ENCODE data around the gene JUN. TPM values are rescaled to one million over a fixed set of nuclear protein-coding genes. Genes with fewer than 3 reads are reported as not detected.

JUN gene
- 68.5 and 71.6 TPM in 2 replicates for total RNA-seq

- Mint-ChIP-seq H3K4me3 (peak within 1 kb of the TSS; percentile 96), H3K9me3 (peaks cover 13% of the 10 kb centered on the region), H3K27me3 (ENCODE audit: insufficient read depth) (peaks cover 4% of the 10 kb centered on the region), H3K27ac (peak within 1 kb of the TSS; percentile 96), H3K4me1 (ENCODE audit: low read depth) (peaks cover 34% of the 10 kb centered on the region), H3K36me3 (ENCODE audit: low read depth) (peaks cover 47% of the 10 kb centered on the region)
- peak; percentile 98 for DNase-seq (ENCODE audit: low spot score)
- intact Hi-C loops (cut with micrococcal nuclease): loop anchor here (1.0 to 5.0 kb wide), 17 partner anchors 29 to 915 kb away; partner anchors contain the start of genes MYSM1 and OMA1
Observed at GRCh38 chr1:58783993-58784757, at the start of gene JUN. JUN (minus strand) TSS chr1:58784047; CDS start chr1:58783070, 977 bp downstream.

GRCh38 chr1:58833166-58833565 lies 49.3 kb upstream of the JUN start:
- Mint-ChIP-seq H3K27me3 (ENCODE audit: insufficient read depth) (peaks cover 3% of the 10 kb centered on the region), H3K4me1 (ENCODE audit: low read depth) (peaks cover 4% of the 10 kb centered on the region), H3K36me3 (ENCODE audit: low read depth) (peaks cover 9% of the 10 kb centered on the region), H3K9me3 (peaks cover 17% of the 10 kb centered on the region), H3K4me3 (no peak overlapping the region), H3K27ac (no peak overlapping the region)
- intact Hi-C loops (cut with micrococcal nuclease): no loop called here
- DNase-seq (ENCODE audit: low spot score): no peak

- no peaks in the 10 kb centered on the region for H3K4me1 Mint-ChIP-seq (ENCODE audit: low read depth)
- DNase-seq (ENCODE audit: low spot score): no peak
- intact Hi-C loops (cut with micrococcal nuclease): no loop called here
- H3K9me3 Mint-ChIP-seq: peaks cover 38% of the 10 kb centered on the region
- peaks cover 16% of the 10 kb centered on the region for H3K36me3 Mint-ChIP-seq (ENCODE audit: low read depth)
- H3K4me3 Mint-ChIP-seq: no peak overlapping the region
- no peak overlapping the region for H3K27ac Mint-ChIP-seq
- H3K27me3 Mint-ChIP-seq (ENCODE audit: insufficient read depth): peaks cover 3% of the 10 kb centered on the region
Observed at GRCh38 chr1:58830291-58830690, 46.4 kb upstream of the JUN start.

DNA sequence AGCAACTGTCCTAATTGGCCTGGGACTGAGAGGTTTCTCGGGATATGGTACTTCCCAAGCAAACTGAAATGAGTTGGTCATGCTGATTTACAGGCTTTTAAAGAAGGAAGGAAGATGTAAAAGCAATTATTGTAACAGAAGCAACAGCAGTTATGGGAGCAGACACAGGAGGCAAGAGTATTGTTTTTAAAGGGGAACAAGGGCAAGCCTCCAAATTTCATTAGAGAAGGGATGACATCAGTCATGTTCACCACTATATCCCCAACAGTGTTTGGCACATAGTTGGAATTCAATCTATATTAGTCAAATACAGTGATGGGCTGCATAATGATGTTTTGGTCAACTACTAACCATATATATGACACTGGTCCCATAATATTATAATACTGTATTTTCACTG lies 46.0 kb upstream of the JUN start:
- H3K27me3 Mint-ChIP-seq (ENCODE audit: insufficient read depth): peaks cover 5% of the 10 kb centered on the region
- DNase-seq (ENCODE audit: low spot score): no peak
- intact Hi-C loops (cut with micrococcal nuclease): no loop called here
- H3K9me3 Mint-ChIP-seq: peaks cover 38% of the 10 kb centered on the region
- H3K27ac Mint-ChIP-seq: peak overlapping the region; percentile 54
- H3K4me3 Mint-ChIP-seq: no peak overlapping the region
- H3K4me1 Mint-ChIP-seq (ENCODE audit: low read depth): no peaks in the 10 kb centered on the region
- H3K36me3 Mint-ChIP-seq (ENCODE audit: low read depth): peaks cover 16% of the 10 kb centered on the region

DNA sequence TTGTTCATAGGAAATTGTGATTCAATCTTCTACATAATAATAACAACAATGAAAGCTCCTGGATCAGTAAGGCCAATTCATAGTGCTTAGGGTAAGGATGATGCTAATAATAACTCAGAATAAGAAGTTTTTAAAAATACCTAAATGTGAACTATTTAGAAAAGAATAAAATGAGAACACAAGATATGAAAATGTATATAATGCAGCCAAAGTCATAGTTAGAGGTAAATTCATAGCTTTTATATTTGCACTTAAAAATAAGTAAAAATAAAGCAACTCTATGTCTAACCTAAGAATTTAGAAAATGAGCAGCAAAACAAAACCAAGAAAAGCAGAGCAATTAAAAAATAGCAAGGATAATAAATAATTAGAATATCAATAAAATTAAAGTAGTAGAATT lies 43.5 kb upstream of the JUN start:
- Mint-ChIP-seq H3K27ac (no peak overlapping the region), H3K9me3 (peaks cover 38% of the 10 kb centered on the region), H3K36me3 (ENCODE audit: low read depth) (peaks cover 21% of the 10 kb centered on the region), H3K4me1 (ENCODE audit: low read depth) (peaks cover 6% of the 10 kb centered on the region), H3K27me3 (ENCODE audit: insufficient read depth) (peaks cover 5% of the 10 kb centered on the region), H3K4me3 (no peak overlapping the region)
- intact Hi-C loops (cut with micrococcal nuclease): no loop called here
- DNase-seq (ENCODE audit: low spot score): no peak

GRCh38 chr1:58824753-58825389 lies 41.0 kb upstream of the JUN start:
- peaks cover 7% of the 10 kb centered on the region for H3K4me1 Mint-ChIP-seq (ENCODE audit: low read depth)
- H3K9me3 Mint-ChIP-seq: peaks cover 35% of the 10 kb centered on the region
- no peak for DNase-seq (ENCODE audit: low spot score)
- H3K27me3 Mint-ChIP-seq (ENCODE audit: insufficient read depth): peaks cover 7% of the 10 kb centered on the region
- H3K27ac Mint-ChIP-seq: no peak overlapping the region
- intact Hi-C loops (cut with micrococcal nuclease): no loop called here
- no peak overlapping the region for H3K4me3 Mint-ChIP-seq
- peaks cover 20% of the 10 kb centered on the region for H3K36me3 Mint-ChIP-seq (ENCODE audit: low read depth)

GRCh38 chr1:58823481-58824010 lies 39.7 kb upstream of the JUN start:
- intact Hi-C loops (cut with micrococcal nuclease): no loop called here
- H3K4me3 Mint-ChIP-seq: no peak overlapping the region
- peaks cover 11% of the 10 kb centered on the region for H3K4me1 Mint-ChIP-seq (ENCODE audit: low read depth)
- peaks cover 7% of the 10 kb centered on the region for H3K27me3 Mint-ChIP-seq (ENCODE audit: insufficient read depth)
- no peak for DNase-seq (ENCODE audit: low spot score)
- peaks cover 25% of the 10 kb centered on the region for H3K9me3 Mint-ChIP-seq
- H3K27ac Mint-ChIP-seq: no peak overlapping the region
- H3K36me3 Mint-ChIP-seq (ENCODE audit: low read depth): peaks cover 13% of the 10 kb centered on the region

DNA sequence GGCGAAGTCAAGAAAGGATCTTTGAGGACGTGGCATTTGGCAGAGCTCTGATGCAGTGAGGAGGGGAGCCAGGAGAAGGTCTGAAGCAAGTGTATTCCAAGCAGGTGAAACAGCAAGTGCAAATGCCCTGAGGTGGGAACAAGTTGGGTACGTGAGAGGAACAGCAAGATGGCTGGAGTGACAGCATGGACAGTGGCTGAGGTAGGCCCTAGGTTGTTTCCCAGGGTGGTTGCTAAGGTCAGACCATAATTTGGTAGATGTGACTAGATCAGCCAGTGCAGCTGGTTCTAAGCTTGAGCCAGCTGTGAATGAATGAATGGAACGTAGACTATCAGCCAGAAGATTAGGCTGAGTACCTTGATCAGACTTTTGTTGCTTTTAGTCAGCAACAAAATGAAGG lies 37.5 kb upstream of the JUN start:
- no peak overlapping the region for H3K27ac Mint-ChIP-seq
- peaks cover 7% of the 10 kb centered on the region for H3K27me3 Mint-ChIP-seq (ENCODE audit: insufficient read depth)
- no peak overlapping the region for H3K4me3 Mint-ChIP-seq
- H3K9me3 Mint-ChIP-seq: peaks cover 4% of the 10 kb centered on the region
- peaks cover 5% of the 10 kb centered on the region for H3K36me3 Mint-ChIP-seq (ENCODE audit: low read depth)
- intact Hi-C loops (cut with micrococcal nuclease): no loop called here
- DNase-seq (ENCODE audit: low spot score): no peak
- H3K4me1 Mint-ChIP-seq (ENCODE audit: low read depth): peaks cover 20% of the 10 kb centered on the region

DNA sequence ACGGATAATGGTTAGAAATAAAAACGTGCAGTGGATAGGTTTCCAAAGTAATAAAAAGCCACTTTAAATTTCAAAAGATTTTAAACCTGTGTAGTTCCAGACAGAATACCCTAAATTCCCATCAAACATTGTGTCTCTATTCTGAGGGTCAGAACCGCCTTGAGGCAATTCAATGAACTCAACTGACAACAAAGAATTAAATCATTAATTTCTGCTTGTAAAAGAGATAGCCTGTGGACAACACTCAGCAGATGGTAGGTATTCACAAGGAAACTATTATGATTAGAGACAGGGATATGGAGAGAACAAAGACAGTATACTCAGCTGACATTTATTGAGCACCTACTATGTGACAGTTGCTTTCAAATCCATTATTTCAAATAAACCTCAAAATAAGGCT lies 35.1 kb upstream of the JUN start:
- H3K4me3 Mint-ChIP-seq: no peak overlapping the region
- no peak overlapping the region for H3K27ac Mint-ChIP-seq
- H3K9me3 Mint-ChIP-seq: no peaks in the 10 kb centered on the region
- H3K36me3 Mint-ChIP-seq (ENCODE audit: low read depth): peaks cover 4% of the 10 kb centered on the region
- H3K4me1 Mint-ChIP-seq (ENCODE audit: low read depth): peaks cover 36% of the 10 kb centered on the region
- intact Hi-C loops (cut with micrococcal nuclease): loop anchor here (1.0 to 5.0 kb wide), 2 partner anchors 322 to 753 kb away; no protein-coding TSS in a partner anchor
- H3K27me3 Mint-ChIP-seq (ENCODE audit: insufficient read depth): peaks cover 5% of the 10 kb centered on the region
- DNase-seq (ENCODE audit: low spot score): no peak

GRCh38 chr1:58818075-58818474 lies 34.2 kb upstream of the JUN start:
- Mint-ChIP-seq H3K4me3 (no peak overlapping the region), H3K27ac (no peak overlapping the region), H3K27me3 (ENCODE audit: insufficient read depth) (peaks cover 5% of the 10 kb centered on the region), H3K9me3 (no peaks in the 10 kb centered on the region), H3K36me3 (ENCODE audit: low read depth) (peaks cover 3% of the 10 kb centered on the region), H3K4me1 (ENCODE audit: low read depth) (peaks cover 45% of the 10 kb centered on the region)
- intact Hi-C loops (cut with micrococcal nuclease): loop anchor here (1.0 to 5.0 kb wide), 2 partner anchors 323 to 754 kb away; no protein-coding TSS in a partner anchor
- DNase-seq (ENCODE audit: low spot score): no peak

- peak overlapping the region; percentile 86 for H3K27ac Mint-ChIP-seq
- H3K36me3 Mint-ChIP-seq (ENCODE audit: low read depth): peaks cover 1% of the 10 kb centered on the region
- H3K4me3 Mint-ChIP-seq: peak overlapping the region; percentile 83
- H3K9me3 Mint-ChIP-seq: no peaks in the 10 kb centered on the region
- no peak for DNase-seq (ENCODE audit: low spot score)
- H3K4me1 Mint-ChIP-seq (ENCODE audit: low read depth): peaks cover 51% of the 10 kb centered on the region
- intact Hi-C loops (cut with micrococcal nuclease): loop anchor here (1.0 to 5.0 kb wide), 13 partner anchors 32 to 756 kb away; partner anchors contain the start of genes JUN and MYSM1
- peaks cover 2% of the 10 kb centered on the region for H3K27me3 Mint-ChIP-seq (ENCODE audit: insufficient read depth)
Observed at GRCh38 chr1:58816747-58817221, 32.9 kb upstream of the JUN start.

DNA sequence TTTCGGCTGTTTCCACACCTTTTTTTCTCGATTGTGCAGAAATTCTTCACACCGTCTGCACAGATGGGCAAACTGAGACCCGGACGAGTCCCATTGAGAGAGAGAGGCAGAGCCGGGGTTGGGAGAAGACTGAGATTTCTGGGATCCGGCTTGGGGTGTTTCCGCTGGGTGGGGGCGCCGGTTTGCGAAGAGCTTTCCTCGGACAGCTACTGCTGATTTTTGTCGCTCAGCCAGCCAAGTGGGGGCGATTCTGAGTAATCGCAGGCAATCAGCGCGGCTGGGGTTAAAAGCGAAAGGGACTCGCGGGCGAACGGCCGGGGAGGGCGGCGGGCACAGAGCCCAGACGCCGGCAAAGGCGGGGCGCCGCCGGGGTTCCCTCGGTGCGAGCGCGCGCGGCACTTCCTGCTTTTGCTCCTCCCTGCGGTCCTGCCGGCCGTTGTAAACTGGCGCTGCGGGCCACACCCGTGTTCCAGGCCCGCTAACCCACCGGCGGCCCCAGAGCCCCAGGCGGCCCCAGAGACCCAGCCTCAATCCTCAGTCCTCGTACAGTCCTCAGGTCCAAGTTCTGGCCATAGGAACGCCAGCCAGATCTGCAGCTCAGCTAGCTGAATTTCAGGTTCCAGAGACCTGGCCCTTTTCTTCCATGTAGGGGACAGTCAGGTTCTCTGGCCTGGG lies 32.4 kb upstream of the JUN start:
- peaks cover 2% of the 10 kb centered on the region for H3K27me3 Mint-ChIP-seq (ENCODE audit: insufficient read depth)
- H3K27ac Mint-ChIP-seq: peak overlapping the region; percentile 86
- peak; percentile 83 for DNase-seq (ENCODE audit: low spot score)
- H3K9me3 Mint-ChIP-seq: no peaks in the 10 kb centered on the region
- intact Hi-C loops (cut with micrococcal nuclease): loop anchor here (1.0 to 5.0 kb wide), 12 partner anchors 32 to 756 kb away; partner anchors contain the start of gene JUN
- H3K36me3 Mint-ChIP-seq (ENCODE audit: low read depth): peaks cover 1% of the 10 kb centered on the region
- peaks cover 56% of the 10 kb centered on the region for H3K4me1 Mint-ChIP-seq (ENCODE audit: low read depth)
- H3K4me3 Mint-ChIP-seq: peak overlapping the region; percentile 83

Data from activated T-helper 1 cell treated with anti-CD3 and anti-CD28 coated beads, Interleukin-12 subunit alpha, Interleukin-12 subunit beta, Interleukin-2, Interleukin-4 antibody, amounts not matched to agents 30 ng/mL and 10 ng/mL and 1 ng/mL, durations not matched to agents 14 hours and 24 hours and 36 hours (primary cell).